Left hindlimb (tissue), 1 donor: Measurements from ENCODE around the gene BTN3A1.

ENCODE experiments used
- DNase-seq: peaks from one replicate; pipeline ENCODE4 v3.0.0-alpha.2; 2018

The BTN3A1 gene

GRCh38 chr6:26380256-26380655 is 21.8 kb upstream of the BTN3A1 start:
- no peak for DNase-seq

DNA sequence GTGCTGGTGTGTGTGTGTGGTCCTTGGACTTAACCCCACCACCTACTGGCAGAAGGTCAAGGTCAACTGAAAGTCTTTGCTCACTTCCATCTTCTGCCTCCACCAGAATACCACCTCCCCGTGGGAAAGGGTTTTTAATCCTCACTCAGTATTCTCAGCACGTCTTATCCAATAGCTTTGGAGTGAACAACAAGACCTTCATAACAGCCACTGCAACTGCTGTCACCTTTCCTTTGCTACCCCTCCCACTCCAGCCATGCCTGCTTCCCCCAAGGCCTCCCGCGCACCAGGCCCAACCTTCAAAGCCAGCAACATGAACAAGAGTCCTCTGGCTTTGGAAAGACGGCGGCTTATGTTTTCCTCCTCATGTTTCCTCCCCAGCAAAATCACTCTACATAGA is 20.0 kb upstream of the BTN3A1 start:
- DNase-seq = no peak

DNA sequence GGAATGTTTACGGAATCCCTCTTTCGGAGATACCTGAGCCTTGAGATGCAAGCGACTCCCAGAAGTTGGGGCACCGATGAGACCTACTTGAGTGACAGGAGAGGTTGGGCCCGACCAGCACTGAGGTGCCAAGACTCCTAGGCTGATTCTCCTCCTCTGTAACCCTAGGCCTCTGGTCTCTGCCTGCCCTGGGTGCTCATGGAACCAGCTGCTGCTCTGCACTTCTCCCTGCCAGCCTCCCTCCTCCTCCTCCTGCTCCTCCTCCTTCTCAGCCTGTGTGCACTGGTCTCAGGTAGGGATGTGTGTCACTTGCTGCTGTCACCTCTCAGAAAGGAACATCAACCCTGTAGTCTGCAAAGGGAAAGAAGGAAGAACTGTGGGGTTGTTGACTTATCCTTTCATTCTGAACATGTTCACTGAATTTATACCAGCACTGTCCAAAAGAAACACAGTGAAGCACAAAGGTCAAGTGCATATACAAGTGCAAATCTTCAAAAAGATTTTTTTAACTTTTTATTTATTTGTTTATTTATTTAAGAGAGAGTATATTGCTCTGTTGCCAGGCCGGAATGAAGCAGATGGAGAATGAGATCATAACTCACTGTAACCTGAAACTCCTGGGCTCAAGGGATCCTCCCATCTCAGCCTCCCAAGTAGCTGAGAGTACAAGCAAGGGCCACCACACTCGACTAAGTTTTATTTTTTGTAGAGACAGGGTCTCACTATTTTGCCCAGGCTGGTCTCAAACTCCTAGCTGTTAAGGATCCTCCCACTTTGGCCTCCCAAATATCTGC is 18.3 kb upstream of the BTN3A1 start:
- no peak for DNase-seq

DNA sequence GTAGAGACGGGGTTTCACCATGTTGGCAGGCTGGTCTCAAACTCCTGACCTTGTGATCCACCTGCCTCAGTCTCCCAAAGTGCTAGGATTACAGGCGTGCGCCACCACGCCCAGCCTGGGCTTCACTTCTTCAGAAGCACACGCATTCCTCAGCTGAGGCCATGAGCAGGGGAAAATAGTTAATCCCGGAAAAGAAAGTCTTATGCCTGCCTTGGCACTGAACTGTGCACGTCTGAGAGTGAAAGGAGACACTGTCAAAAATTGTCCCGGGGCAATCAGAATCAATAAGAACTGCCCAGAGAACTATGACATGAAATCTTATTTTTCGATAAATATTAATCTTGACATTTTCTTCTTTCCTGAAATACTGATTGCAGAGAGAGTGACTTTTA is 16.3 kb upstream of the BTN3A1 start:
- no peak for DNase-seq

- no peak for DNase-seq
Measured at GRCh38 chr6:26387565-26387964, 14.5 kb upstream of the BTN3A1 start.

GRCh38 chr6:26388014-26388413 is 14.1 kb upstream of the BTN3A1 start:
- DNase-seq = no peak

DNA sequence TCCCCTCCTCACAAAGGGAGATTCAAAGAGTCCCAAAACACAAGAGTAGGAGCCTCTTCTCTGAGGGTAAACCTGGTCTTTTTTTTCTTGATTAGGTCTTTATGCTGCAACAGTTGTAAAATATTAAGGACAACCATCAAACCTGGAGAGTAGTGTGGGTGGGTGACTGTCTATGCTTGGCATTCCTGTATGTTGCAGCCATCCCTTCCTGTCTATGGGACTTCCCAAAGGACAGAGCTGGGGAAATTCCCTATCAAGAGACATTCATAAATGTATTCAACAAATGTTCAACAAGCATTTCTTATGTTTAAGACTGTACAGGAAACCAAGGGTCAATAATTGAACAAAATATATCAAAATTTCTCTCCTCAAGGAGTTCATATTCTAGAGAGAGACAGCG is 13.6 kb upstream of the BTN3A1 start:
- no peak for DNase-seq

- no peak for DNase-seq
Measured at GRCh38 chr6:26389349-26389894, 12.7 kb upstream of the BTN3A1 start.

GRCh38 chr6:26390531-26390930 is 11.5 kb upstream of the BTN3A1 start:
- no peak for DNase-seq

GRCh38 chr6:26392932-26393636 is 9.0 kb upstream of the BTN3A1 start:
- no peak for DNase-seq

DNA sequence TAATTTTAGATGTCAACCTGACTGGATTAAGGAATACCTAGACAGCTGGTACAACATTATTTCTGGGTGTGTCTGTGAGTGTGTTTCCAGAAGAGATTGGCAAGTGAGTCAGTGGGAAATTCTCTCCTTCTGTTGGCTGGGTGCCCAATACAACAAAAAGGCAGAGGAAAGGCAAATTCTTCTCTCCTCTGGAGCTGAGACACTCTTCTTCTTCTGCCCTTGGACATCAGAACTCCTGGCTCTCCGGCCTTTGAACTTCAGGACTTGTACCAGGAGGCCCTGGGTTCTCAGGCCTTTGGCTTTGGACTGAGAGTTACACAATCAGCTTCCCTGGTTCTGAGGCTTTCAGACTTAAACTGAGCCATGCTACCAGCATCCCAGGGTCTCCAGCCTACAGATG is 7.8 kb upstream of the BTN3A1 start:
- no peak for DNase-seq

DNA sequence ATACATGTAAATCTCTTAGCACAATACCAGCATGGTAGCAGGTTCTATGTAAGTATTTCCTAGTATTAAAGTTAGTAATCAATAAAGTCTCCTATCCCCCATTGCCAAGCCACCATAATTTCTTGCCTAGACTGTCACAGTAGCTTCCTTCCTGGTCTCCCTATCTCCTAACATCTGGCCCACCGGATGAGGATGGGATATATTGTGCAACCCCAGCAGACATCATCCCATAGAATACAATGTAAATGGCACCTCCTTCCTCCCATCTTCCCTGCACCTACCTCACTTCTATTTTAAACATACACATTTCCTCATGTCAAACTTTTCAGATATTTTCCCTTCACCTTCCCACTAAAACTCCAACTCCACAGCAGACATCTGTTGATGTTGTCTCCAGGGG is 3.5 kb upstream of the BTN3A1 start:
- DNase-seq = no peak

GRCh38 chr6:26400626-26401025 is 1.4 kb upstream of the BTN3A1 start:
- no peak for DNase-seq

DNA sequence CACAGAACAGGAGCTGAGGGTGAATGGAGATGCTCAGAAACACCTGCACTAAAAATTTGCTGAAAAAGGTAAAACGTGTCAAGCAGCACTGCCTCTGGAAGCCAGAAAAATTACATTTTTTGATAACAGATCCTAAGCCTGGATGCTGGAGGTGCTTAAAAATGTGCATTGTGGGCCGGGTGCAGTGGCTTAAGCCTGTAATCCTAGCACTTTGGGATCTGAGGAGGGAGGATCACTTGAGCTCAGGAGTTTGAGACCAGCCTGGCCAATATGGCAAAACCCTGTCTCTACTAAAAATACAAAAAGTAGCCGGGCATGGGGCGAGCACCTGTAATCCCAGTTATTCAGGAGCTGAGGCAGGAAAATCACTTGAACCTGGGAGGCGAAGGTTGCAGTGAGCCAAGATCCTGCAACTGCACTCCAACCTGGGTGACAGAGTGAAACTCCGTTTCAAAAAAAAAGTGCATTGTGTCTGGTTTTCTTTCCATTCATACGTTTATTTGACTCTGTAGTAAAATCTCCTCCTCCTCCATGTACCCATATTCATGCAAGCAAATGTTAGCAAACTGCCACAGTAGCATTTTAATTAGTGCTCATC is 587 bp upstream of the BTN3A1 start:
- DNase-seq = no peak

- DNase-seq = no peak
Measured at GRCh38 chr6:26403893-26404292, 1.8 kb downstream of the BTN3A1 start.

DNA sequence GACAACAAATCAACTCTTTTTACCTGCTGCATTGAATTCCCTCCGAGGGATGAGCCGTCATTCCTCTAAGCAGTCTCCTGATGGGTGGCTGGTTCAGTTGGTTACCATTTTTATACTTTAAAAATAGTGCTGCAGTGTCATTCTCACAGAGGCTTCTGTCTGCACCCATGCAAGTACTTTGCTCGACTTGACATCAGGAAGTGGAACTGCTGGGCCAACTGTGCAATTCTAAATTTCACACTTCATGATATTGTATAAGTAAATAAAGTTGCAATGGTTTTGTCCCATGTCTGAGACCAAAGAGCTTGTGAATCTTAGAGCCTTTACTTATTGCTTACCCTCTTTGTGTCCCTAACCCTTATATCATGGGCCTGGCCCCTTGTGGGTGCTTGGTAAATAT is 2.5 kb downstream of the BTN3A1 start:
- no peak for DNase-seq

- no peak for DNase-seq
Measured at GRCh38 chr6:26408828-26409730, 7.0 kb downstream of the BTN3A1 start.

DNA sequence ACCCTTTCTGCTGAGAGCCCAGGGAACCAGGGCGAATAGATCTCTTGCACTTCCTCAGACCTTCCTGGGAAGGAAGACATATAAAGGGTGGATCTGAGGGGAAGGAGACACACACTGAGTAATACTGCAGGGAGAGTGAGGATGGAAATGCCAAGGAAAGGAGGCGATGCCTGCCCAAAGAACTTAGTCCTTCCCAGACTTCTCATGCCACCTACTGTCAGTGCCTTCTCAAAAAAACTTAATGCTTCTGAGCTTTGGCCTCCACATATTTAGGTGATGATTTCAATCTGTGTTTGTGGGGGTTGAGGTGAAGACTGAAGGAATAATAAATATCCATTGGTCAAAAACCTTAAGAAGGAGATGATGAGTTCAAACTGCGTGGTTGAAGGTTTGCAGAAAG is 9.7 kb downstream of the BTN3A1 start:
- DNase-seq = no peak

DNA sequence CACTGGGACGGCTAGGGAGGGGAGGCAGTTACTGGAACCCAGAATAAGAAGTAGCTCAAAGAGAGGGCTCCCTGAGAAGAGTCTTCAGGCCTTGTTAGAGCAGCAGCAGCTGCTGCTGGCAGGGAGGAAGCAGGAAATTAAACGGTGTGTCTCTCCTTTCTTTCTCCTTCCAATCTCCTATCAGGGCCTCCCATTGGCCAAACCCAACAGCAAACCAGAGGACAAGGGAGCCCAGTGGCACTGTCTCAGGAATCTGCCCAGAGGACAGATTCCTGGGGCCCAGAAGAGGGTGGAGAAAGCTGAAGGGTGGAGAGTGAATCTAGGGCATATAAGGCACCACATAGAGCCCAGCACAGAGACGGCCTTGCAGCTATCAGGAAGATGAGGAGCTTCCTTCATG is 10.2 kb downstream of the BTN3A1 start:
- DNase-seq = no peak

DNA sequence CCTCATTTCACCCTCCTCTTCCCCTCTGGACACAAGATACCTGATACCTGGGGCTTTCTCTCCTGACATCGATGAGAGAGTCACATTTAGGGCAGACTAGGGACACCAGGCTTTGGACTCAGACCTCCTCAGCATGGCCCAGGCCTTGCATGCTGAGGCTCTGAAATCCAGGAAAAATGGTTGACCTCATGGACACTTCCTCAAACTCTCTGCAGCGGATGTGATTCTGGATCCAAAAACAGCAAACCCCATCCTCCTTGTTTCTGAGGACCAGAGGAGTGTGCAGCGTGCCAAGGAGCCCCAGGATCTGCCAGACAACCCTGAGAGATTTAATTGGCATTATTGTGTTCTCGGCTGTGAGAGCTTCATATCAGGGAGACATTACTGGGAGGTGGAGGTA is 10.9 kb downstream of the BTN3A1 start:
- no peak for DNase-seq

- DNase-seq = no peak
Measured at GRCh38 chr6:26414281-26414680, 12.2 kb downstream of the BTN3A1 start.

DNA sequence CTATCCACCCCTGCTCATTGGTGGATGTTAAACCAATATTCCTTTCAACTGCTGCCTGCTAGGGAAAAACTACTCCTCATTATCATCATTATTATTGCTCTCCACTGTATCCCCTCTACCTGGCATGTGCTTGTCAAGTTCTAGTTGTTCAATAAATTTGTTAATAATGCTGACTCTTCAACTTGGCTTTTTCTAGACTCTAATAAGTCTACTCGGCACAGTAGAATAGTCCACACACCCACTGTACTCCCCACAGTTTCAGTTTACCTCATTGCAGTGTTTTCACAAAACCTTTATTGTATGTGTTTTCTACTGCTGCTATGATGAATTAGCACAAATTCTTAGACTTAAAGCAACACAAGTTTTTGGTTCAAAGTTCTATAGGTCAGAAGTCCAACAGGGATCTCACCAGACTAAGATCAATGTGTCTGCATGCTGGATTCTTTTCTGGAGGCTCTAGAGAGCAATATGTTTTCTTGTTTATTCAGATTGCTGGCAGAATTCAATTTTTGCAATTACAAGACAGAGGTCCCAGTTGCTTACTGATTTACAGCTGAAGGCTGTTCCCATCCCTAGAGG is 13.1 kb downstream of the BTN3A1 start:
- DNase-seq = no peak

- DNase-seq = no peak
Measured at GRCh38 chr6:26415791-26416190, 13.7 kb downstream of the BTN3A1 start.
